Activated naive CD4-positive, alpha-beta T cell treated with anti-CD3 and anti-CD28 coated beads, Interleukin-2, amount 50 U/mL, for 16 hours (primary cell): ENCODE data around the gene MAST2.
"Not testable (repeated sequence)": the region's sequence is repeated elsewhere in the genome, so short reads cannot be mapped to it uniquely, and the experiment has no call there.

Source experiments
- DNase-seq: peaks from one replicate; pipeline ENCODE4 v3.0.0-alpha.2; 2020

MAST2 gene

DNA sequence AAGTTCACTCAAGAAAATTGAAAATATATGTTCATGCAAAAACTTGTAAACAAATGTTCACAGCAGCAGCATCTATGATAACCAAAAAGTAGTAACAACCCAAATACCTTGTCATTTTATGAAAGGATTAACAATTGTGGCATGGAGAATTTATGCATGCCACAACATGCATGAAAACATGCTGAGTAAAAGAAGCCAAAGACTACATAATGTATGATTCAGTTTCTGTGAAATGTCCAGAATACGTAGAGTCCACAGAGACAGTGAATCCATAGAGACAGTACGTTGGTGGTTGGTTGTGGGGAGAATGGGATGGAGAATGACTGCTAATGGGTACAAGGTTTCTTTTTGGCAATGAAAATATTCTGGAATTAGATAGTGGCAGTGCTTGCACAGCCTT is 148.7 kb downstream of the MAST2 start:
- DNase-seq: no peak

DNA sequence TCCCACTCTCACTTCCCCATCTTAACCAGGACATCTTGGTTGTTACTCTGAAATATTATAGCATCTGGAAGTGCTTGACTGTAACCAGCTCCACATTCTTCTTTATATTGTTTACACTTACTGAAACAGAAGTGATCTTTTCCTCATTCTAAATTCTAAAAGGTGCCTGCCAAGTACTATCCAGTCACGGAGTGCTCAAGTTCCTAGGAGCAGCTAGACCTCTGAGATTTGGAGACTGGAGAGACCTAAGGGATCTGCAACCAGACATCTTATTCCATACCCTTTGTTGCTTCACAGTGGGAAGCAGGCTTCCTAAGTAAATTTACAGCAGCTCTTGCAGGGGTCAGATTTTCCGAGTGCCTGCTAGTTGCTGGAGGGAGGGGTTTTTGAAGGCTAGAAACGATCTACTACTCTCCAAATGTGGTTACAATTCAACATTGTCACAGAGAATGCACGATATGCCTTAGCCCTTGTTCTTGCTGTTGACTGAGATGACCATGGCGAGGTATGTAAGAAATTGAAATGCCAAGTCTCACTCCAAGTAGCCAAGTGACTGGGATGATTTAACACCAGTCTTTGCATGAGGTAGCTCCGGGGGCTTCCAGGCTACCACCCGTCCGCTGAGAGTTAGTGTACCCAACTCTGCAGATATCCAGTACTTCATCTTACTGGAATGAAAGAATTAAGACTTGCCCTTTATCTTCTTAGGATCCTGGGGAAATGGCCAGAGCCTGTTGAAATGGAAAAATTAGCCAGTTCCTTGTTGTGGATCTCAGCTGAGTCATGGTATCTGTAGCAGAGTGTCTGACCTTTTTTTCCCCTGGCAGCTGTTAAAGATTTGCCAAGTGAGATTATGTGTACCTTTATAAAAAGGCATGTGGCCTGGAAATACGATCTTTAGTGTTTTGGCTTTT is 150.8 kb downstream of the MAST2 start:
- DNase-seq: no peak

DNA sequence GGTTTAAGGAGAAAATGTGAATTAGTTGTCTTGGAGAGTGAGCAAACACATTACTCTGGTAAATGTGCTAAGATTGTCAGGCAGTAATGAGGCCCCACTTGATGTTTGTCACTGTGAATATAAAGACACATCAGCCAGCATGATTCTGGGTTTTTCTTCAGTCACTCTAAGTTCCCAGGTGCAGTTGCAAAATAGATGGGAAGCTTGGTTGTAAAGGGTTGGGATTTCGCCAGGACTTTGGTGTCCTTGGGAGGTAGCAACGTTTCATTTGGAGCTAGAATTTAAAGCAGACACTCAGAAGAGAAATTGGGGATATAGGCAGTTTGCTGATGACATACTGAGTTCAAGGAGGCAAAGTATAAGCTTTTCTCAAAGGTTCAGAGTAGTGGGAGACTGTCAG is 154.3 kb downstream of the MAST2 start:
- no peak for DNase-seq

DNA sequence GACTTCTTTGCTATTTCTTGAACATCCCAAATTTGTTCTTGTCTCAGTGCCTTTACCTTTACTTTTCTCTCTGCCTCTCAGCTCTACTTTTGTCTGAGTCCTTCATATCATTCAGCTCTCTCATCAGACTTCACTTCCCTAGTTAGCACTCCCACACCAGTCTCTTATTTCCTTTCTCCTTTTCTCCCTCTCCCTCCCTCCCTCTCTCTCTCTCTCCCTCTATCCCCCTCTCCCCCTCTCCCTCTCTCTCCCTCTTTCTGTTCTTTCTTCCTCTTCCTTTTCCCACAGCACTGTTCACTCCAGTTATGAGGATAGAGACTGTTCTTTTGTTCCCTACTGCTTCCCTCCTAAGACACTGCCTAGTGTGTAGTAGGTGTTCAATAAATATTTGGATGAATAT is 154.9 kb downstream of the MAST2 start:
- DNase-seq: no peak

DNA sequence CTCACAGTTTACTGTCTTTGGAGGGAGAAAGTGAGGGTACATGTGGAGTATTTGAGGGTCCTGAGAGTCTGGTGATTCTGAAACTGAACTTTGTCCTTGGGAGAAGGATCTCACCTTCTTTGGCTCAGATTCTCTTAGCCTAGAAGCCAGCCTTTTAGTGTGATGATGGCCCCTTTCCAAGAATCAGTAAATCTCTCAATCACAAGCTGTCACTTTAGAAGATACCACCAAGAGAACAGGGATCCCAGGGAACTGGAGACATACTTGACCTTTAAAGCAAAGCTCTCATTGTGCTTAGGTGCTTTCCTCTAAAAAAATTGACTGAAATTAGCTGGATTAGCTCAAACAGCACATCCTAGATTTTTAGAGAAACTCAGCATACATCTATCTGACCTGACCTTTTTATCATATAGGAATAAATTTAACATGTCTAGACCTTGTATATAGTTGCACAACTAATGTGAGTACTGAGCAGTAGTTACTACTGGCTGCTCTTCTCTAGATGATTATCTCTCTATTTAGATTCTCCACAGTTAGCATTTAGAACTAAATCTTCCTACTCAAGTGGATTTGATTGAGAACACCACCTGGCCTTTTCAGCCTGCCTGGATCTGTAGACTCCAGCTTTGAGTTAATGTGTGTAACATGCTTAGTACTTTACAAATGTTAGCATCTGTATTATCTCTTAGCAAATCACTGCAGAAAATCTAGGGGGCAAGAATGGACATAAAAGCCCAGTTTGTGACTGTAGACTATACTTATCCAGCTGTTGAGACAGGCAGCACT is 157.7 kb downstream of the MAST2 start:
- no peak for DNase-seq

DNA sequence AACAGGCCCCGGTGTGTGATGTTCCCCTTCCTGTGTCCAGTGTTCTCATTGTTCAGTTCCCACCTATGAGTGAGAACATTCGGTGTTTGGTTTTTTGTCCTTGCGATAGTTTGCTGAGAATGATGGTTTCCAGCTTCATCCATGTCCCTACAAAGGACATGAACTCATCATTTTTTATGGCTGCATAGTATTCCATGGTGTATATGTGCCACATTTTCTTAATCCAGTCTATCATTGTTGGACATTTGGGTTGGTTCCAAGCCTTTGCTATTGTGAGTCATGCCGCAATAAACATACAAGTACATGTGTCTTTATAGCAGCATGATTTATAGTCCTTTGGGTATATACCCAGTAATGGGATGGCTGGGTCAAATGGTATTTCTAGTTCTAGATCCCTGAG is 158.5 kb downstream of the MAST2 start:
- not testable (repeated sequence) for DNase-seq

DNA sequence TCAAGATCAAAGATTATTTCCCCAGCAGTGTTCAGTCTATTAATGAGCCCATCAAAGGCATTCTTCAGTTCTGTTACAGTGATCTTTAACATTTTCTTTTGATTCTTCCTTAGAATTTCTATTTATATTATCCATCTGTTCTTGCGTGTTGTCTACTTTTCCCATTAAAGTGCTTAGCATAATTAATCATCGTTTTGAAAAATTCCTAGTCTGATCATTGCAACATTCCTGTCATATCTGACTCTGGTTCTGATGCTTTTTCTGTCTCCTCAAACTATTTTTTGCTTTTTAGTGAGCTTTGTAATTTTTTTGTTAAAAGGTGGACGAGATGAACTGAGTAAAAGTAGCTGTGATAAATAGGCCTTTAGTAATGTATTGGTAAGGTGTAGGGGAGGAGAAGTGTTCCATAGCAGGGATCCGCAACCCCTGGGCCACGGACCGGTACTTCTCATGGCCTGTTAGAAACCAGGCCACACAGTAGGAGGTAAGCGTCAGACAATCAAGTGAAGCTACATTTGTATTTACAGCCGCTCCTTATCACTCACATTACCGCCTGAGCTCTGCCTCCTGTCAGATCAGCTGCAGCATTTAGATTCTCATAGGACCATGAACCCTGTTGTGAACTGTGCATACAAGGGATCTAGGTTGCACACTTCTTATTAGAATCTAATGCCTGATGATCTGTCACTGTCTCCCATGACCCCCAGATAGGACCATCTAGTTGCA is 165.7 kb downstream of the MAST2 start:
- DNase-seq: no peak

DNA sequence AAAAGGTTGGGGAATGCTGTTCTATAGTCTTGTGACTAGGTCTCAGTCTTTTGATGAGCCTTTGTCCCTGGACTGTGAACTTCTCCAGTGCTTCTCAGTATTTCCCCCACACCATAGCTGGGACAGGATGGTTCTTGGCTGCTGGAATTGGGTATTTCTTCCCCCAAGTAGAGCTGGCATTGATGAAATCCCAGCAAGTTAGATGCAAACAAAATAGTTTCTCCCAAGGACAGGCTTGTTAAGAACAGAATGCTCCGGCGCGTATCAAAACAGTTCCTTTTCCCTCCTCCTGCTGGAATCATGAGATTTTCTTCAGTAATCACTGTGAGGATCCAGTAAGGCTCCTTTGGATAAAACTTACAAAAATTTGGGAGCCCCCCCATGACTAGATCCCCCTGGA is 166.5 kb downstream of the MAST2 start:
- DNase-seq: no peak

DNA sequence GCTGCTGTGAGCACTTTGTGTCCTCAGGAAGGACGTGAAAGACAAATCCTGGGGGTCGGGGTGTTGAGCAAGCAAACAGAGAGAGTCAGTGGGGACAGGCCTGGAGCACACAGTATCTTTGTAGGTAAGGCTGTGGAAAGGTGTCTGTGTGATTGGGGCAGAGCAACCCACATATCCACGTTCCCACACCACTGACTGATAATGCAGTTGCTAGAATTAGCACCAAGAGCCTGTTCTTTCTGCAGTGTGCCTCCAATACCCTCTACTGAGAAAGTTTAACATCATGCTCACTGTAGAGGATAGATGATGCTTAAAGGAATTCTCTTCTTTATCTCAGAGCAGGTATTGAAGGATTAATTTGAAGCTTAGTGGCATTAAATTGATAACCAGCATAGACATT is 167.9 kb downstream of the MAST2 start:
- DNase-seq: no peak

DNA sequence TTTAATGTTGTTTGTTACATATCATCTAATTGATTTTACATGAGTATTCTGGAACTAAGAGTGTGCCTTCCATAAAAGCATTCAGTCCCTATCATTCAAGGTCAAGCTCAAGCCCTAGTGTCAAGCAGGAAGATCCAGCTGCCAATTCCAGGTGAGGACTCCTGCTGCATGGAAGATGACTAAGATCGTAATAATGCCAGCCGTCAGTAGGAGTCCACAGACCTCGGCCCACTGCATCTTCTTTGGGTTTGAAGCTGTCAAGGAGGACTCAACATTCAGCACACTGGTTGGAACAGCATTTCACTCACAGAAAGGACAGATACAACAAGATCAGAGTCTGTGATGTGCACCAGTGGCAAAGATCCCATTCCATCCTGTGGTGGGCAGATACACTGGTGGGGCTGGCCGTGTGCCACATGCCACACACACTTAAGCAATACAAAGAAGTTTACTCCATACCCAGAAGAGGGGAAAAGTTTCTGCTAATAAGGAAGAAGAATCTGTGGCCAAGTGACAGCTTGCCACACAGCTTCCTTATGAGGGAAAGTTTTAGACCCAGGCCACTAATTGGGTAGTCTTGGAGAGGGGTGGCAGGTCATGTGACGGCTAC is 168.6 kb downstream of the MAST2 start:
- DNase-seq: no peak

DNA sequence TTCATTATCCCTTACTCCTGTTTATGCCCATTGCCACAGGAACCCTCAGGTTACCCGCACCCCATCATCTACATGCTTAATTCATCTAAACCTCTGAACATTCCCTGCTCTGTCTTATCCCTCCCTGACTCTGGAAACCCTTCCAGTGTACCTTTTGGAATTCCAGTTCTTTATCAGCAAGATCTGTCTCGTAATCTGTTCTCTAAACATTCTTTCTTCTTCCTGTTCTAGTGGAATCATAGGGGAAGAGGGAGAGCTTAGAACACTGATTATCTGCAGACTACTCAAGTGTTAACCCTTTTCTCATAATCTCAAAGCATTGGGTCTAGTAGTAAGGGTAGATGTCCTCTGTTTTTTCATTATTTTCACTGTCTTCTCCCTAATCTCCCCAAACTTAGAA is 169.2 kb downstream of the MAST2 start:
- DNase-seq: no peak

DNA sequence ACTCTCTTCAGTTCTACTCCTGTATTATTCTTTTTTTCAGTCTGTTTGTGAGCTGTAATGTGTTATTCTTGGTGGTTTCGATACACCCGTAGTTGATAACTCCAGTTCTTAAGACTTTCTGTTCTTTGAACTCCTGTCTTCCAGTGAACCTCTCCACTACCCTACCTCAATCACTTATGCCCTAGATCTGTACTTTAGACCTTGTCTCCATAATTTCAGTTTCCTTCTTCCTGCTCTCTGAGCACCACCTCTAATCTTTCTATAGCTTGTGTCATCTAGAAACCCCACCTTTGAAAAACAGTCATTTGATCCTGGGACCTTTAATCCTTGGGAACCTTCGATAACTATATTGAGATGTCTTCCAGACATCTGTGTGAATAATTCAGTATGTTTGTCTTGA is 169.7 kb downstream of the MAST2 start:
- DNase-seq: no peak

DNA sequence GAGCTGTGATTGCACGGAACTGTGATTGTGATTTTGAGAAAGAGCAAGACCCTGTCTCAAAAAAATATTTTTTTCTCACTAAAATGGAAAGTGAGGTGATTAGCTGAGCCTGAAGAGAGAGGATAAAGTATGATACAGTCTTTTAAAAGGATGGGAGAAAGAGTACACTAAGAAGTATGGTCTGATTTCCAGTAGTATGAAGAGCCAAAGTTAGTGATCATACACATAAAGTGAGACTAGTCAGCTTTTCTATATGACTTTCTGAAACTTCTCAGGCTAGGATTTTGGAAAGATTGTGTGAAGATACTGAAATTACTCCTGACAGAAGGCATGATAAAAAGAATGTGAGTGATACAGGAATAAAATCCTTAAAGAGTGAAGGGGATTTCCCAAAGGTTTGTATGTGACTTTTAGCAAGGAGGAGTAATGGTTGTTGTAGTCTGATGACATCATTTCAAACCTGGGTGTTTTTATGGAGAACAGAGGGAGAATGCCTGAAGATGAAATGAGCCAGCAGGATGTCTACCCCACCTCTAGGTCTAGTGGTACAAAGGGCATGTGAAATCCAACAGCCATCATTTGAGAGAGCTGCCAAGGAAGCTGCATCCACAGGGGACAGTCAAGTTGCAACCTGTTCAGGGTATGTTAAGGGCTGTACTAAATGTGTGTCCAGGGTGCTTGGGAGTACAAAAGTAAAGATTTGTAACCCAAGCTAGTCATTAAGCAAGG is 171.3 kb downstream of the MAST2 start:
- DNase-seq: no peak

DNA sequence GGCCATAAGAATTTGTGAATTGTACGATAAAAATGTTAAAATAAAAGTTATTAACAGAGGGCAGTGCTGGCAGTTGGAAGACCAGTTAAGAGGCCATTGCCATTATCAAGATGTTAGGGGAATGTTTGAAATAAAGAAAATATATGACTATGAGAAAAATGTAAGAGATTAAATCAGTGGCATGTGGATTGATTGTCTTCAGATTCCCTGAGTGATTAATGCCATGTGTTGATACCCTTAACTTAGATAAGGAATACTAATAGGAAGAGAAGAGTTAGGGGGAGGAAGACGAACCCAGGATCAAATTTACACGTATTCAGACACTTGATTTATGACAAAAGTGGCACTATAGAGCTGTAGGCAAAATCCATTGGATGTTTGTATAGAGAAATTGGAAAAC is 173.2 kb downstream of the MAST2 start:
- no peak for DNase-seq

DNA sequence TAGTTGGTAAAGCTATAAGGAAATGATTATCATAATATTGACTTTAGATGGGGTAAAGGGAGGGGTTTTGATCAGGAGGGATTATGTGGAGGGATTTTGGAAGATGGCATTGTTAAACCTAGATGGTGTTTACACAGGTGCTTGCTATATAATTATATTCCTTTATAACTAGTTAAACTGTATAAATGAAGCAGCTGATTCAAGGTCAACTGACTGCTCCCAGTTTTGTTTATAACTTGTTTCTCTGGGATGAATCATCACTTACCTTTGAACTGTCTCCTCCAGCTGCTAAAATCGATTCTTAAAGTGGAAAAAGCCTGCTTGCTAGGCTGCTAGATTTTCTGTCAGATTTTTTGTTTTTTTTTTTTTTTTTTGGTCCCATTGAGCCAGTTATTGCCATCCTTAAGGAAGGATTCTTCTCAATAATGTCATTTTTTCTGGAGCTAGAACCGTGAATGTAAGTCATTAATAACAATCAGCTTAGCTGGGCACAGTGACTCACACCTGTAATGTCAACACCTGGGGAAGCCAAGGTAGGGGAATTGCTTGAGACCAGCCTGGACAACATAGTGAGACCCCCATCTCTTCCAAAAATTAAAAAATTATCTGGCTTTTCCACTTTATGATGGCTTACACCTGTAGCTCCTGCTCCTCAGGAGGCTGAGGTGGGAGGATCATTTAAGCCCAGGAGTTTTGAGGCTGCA is 175.8 kb downstream of the MAST2 start:
- no peak for DNase-seq

DNA sequence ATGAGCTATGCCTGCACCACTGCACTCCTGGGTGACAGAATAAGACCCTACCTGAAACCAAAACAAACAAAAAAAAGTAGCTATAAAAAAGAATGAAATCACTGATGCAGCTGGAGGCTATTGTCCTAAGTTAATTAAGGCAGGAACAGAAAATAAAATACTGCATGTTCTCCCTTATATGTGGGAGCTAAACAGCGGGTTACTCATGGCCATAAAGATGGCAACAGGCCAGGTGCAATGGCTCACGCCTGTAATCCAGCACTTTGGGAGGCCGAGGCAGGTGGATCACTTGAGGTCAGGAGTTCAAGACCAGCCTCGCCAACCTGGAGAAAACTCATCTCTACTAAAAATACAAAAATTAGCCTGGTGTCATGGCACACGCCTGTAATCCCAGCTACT is 176.4 kb downstream of the MAST2 start:
- no peak for DNase-seq

DNA sequence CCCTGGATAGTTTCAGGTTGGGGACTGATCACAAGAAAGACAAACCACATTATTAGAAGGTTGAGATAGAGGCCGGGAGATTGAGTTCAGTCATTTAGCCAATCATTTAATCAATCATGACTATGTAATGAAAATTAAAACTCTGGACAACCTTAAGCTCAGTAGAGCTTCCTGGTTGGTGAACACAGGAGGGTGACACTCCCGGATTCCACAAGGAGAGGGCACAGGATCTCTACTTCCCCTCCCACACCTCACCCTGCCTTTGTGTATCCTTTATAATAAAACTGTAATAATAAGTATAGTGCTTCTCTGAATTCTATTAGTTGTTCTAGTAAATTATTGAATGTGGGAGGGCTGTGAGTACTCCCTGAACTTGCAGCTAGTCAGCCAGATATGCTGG is 178.9 kb downstream of the MAST2 start:
- no peak for DNase-seq

DNA sequence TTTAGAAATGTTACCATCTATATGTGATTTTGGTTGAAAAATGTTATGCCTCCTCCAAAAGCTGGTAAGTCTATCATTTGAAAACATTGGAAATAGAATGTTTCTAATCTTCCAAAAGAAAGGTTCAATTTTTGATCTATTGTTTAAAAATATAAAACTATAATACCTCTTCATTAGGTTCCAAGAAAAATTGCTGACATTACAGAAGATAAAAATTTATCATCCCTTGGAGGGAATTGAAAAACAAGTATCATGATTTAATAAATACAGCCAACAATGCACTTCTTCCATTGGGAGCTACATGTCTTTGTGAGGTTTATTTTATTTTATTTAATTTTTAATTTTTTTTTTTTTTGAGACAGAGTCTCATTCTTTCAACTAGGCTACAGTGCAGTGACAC is 180.6 kb downstream of the MAST2 start:
- no peak for DNase-seq

DNA sequence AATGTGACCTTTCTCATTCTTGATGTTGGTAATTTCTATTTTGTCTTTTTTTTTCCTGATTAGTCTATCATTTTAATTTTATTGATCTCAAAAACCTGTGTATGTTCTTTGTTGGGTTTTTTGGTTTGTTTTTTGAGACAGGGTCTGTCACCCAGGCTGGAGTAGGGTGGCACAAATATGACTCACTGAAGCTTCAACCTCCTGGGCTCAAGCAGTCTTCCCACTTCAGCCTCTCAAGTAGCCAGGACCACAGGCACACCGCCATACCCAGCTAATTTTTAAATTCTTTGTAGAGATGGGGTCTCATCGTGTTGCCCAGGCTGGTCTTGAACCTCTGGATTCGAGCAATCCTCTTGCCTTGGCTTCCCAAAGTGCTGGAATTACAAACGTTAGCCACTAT is 183.8 kb downstream of the MAST2 start:
- DNase-seq: no peak

DNA sequence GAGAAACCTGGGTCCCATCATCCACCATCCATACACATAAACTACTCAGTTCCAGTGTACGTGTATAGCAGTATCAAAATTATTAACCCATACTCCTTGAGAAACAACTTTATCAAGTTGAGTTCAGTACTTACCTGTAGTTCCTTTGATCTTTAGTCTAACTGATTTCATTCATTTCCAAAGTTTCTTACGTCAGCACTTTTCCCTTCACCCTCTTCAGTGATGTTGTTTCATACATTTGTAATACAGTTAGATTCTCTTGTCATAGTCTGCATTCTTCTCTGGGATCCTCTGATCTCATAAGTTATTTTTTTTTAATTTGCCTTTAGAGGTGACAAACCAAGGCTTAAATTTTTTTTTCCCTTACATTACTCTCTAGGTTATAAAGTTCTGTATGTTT is 185.8 kb downstream of the MAST2 start:
- DNase-seq: no peak

DNA sequence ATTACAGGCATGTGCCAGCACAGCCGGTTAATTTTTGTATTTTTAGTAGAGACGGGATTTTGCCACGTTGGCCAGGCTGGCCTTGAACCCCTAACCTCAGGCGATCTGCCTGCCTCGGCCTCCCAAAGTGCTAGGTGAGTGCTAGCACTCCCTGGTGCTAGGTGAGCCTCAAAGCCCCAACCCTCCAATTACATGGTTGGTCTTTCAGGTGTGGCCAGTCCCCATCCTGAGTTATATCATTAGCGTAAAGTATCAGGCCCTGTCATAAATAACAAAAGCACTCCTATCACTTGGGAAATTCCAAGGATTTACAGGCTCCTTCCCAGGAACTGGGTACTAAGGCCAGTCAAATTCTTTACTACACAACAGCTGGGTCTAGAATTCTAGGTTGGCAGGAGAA is 191.0 kb downstream of the MAST2 start:
- no peak for DNase-seq

DNA sequence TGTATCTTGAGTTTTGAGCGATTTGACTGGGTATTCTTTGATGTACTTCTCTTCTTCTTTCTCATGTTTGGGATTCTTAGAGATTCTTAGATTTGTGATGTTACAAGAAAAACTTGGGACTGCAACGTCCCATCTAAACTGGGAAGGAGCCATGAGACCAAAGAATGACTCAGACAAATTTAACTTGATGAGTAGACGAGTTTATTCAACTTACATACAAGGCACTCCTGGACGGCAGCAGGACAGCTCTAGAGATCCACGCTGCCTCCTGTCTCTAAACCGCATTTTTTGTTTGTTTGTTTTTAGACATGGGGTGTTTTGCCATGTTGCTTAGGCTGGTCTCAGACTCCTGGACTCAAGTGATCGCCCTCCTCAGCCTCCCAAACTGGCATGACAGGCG is 191.9 kb downstream of the MAST2 start:
- no peak for DNase-seq
